Measurements from ENCODE around the gene SLC16A1.

DNA sequence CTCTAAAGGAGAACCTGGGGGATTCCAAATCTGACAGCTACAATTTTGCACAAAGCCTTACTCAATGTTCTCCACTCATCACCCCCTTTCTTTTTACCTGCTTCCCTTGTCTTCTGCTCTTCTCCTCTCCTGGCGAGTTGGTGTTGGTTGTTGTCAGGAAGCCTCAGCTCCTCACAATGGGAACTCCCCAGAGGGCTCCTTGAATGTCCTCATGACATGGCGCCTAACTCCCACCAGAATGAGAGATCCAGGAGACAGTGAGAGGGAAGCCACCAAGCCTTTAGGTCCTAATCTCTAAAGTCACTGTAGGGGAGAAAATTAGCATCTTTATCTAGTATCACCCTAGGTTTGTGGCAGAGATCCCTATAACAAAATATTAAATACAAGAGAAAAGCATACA, 87.8 kb downstream of the SLC16A1 start:
- TF ChIP-seq EZH2 (IDR thresholded peaks at IDR 0.05) (no peak), POLR2AphosphoS5 (IDR thresholded peaks at IDR 0.05; ENCODE audit: borderline replicate concordance, low read depth, low read length) (no peak), FOXP2 (optimal IDR thresholded peaks at IDR 0.05; ENCODE audit: control extremely low read depth, extremely low read length, insufficient read depth) (no peak)
